Breast epithelium (tissue), 3 donors: Measurements from ENCODE around the gene IKBKE.

ENCODE experiments used
- POLR2A ChIP-seq: fragments of 450-650 bp; IDR thresholded peaks from one replicate; pipeline ENCODE4 v1.6.1; 2016; ENCODE audit warnings: antibody characterized with exemption, mild to moderate bottlenecking, moderate library complexity
- POLR2AphosphoS5 ChIP-seq, 3 donors: sonication (generic); formaldehyde crosslinking; IDR thresholded peaks; one replicate each; pipeline ENCODE4 v1.6.1; 2017; ENCODE audit warnings: antibody characterized with exemption in 3 of 3
- TF ChIP-seq, protein P1 (sequence below), 3 donors: fragments of 450-650 bp; IDR thresholded peaks; one replicate each; pipeline ENCODE4 v1.5.1; 2016 to 2017; ENCODE audit warnings: antibody characterized with exemption in 3 of 3, mild to moderate bottlenecking in 3 of 3, moderate library complexity in 3 of 3

DNA sequence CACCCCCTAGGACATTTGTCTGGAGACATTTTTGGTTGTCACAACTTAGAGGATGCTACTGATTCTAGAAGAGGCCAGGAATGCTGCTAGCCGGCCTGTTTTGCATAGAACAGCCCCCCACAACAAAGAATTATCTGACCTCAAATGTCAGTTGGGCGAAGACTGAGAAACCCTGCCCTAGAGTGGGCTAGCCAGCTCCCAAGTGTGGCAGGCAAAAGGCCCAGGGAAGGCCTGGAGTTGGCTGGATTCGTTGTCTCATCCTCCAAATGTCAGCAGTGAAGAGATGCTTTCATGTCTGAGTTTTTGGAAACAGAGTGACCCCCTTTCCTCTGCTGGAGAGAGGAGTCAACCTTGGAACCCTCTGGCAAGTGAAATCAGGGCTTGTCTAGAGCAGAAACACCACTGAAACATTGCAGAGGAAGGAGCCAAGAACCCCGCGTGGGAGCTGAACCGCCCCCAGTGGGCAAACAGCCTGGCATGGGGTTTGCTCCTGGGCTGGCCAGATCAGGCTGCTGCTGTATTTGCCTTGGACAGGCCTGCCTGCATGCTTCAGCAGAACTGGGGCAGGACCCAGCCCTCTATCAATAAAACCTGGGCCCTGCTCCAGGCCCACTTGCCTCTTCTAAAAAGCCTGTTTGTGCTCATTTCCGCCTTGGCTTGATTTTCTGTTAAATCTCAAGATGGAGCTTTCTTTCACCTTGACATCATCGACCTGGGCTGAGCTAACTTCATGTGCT lies 69.9 kb downstream of the IKBKE start:
- TF ChIP-seq, protein P1, sequence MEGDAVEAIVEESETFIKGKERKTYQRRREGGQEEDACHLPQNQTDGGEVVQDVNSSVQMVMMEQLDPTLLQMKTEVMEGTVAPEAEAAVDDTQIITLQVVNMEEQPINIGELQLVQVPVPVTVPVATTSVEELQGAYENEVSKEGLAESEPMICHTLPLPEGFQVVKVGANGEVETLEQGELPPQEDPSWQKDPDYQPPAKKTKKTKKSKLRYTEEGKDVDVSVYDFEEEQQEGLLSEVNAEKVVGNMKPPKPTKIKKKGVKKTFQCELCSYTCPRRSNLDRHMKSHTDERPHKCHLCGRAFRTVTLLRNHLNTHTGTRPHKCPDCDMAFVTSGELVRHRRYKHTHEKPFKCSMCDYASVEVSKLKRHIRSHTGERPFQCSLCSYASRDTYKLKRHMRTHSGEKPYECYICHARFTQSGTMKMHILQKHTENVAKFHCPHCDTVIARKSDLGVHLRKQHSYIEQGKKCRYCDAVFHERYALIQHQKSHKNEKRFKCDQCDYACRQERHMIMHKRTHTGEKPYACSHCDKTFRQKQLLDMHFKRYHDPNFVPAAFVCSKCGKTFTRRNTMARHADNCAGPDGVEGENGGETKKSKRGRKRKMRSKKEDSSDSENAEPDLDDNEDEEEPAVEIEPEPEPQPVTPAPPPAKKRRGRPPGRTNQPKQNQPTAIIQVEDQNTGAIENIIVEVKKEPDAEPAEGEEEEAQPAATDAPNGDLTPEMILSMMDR (IDR thresholded peaks at IDR 0.05): no peak
- TF ChIP-seq POLR2AphosphoS5 (IDR thresholded peaks at IDR 0.05) (peak in 1 of 3 donors; percentile 31), POLR2A (no peak)
